ENCODE measurements around the gene NXN. TPM values are rescaled to one million over a fixed set of nuclear protein-coding genes. Genes with fewer than 3 reads are reported as not detected.
"Not testable (repeated sequence)": the region's sequence is repeated elsewhere in the genome, so short reads cannot be mapped to it uniquely, and the experiment has no call there.

NXN gene
- total RNA-seq, 1 experiment from 2014 or later = 20.8 TPM

DNA sequence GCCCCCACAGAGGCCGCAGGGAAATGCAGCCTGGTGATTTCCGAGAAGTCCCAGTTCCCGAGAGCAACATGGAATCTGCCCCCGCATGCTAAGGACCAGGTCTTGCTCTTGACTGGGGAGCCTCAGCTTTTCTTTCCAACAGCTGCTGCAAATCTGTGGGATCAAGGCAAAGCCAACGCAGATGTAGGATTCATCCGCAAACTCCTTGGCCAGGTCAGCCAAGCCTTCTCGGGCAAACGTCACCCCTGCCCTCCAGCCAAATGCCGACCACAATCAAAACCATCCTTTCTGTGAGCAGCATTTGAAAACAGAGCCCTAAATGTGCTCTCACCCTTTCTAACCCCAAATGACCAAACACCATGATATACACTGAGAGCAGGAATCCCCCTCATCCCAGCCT, 143.4 kb downstream of the NXN start:
- BruUV-seq (replicated peaks) = no TSS peak
- TF ChIP-seq CTCF (conservative IDR thresholded peaks at IDR 0.05; ENCODE audit: low read depth, low read length) (no peak), EZH2phosphoT487 (IDR thresholded peaks at IDR 0.05; ENCODE audit: borderline replicate concordance, low read length) (no peak), EZH2 (IDR thresholded peaks at IDR 0.05; ENCODE audit: low read length, unreplicated experiment) (no peak)
- ChIA-PET CTCF (no interaction called here), POLR2A (ENCODE audit: unreplicated experiment) (no interaction called here)
- Histone ChIP-seq H2AFZ (ENCODE audit: low read length) (no peak overlapping the region), H3K79me2 (ENCODE audit: low read length) (no peaks in the 10 kb centered on the region), H4K20me1 (ENCODE audit: low read length) (no peaks in the 10 kb centered on the region), H3K27me3 (ENCODE audit: low read length) (no peaks in the 10 kb centered on the region), H3F3A (ENCODE audit: low read length, unreplicated experiment) (no peaks in the 10 kb centered on the region), H3K4me1 (ENCODE audit: insufficient read depth, low read length) (no peaks in the 10 kb centered on the region), H3K9me2 (replicated peaks; ENCODE audit: low read length) (no peaks in the 10 kb centered on the region), H3K9me3 (ENCODE audit: low read length) (no peaks in the 10 kb centered on the region), H3K4me3 (ENCODE audit: low read length) (no peak overlapping the region), H3K27ac (ENCODE audit: low read length) (no peak overlapping the region), H3K36me3 (ENCODE audit: low read depth, low read length) (no peaks in the 10 kb centered on the region), H3K9ac (ENCODE audit: low read length) (no peak overlapping the region), H3K4me2 (ENCODE audit: low read length) (no peak overlapping the region)
- intact Hi-C loops (cut with micrococcal nuclease) = no loop called here
- no peak for DNase-seq
- ATAC-seq = no peak

- CTCF ChIA-PET; intact Hi-C loops (cut with micrococcal nuclease); H3K27ac ChIP-seq (ENCODE audit: low read length); H3K9me3 ChIP-seq (ENCODE audit: low read length); H3K4me3 ChIP-seq (ENCODE audit: low read length); H3K79me2 ChIP-seq (ENCODE audit: low read length); H3K27me3 ChIP-seq (ENCODE audit: low read length); H3K4me1 ChIP-seq (ENCODE audit: insufficient read depth, low read length); H3K4me2 ChIP-seq (ENCODE audit: low read length); POLR2A ChIA-PET (ENCODE audit: unreplicated experiment); H3K36me3 ChIP-seq (ENCODE audit: low read depth, low read length); H2AFZ ChIP-seq (ENCODE audit: low read length); H3K9me2 ChIP-seq (replicated peaks; ENCODE audit: low read length); ATAC-seq; H3F3A ChIP-seq (ENCODE audit: low read length, unreplicated experiment); H4K20me1 ChIP-seq (ENCODE audit: low read length); BruUV-seq (replicated peaks); DNase-seq; H3K9ac ChIP-seq (ENCODE audit: low read length): not testable (repeated sequence)
These were observed 143.9 kb downstream of the NXN start for GRCh38 chr17:835721-836120.

GRCh38 chr17:835263-835662, 144.3 kb downstream of the NXN start:
- CTCF ChIA-PET = no interaction called here
- no peak for TF ChIP-seq EZH2 (IDR thresholded peaks at IDR 0.05; ENCODE audit: low read length, unreplicated experiment)
- TF ChIP-seq CTCF (conservative IDR thresholded peaks at IDR 0.05; ENCODE audit: low read depth, low read length) = no peak
- no peak for TF ChIP-seq EZH2phosphoT487 (IDR thresholded peaks at IDR 0.05; ENCODE audit: borderline replicate concordance, low read length)
- no TSS peak for BruUV-seq (replicated peaks)
- no peaks in the 10 kb centered on the region for H3K27me3 ChIP-seq (ENCODE audit: low read length)
- H3F3A ChIP-seq (ENCODE audit: low read length, unreplicated experiment) = no peaks in the 10 kb centered on the region
- no peak for ATAC-seq
- H3K9ac ChIP-seq (ENCODE audit: low read length) = no peak overlapping the region
- H3K4me3 ChIP-seq (ENCODE audit: low read length) = no peak overlapping the region
- no peak overlapping the region for H3K27ac ChIP-seq (ENCODE audit: low read length)
- no peak overlapping the region for H2AFZ ChIP-seq (ENCODE audit: low read length)
- H4K20me1 ChIP-seq (ENCODE audit: low read length) = no peaks in the 10 kb centered on the region
- peak; percentile 2 for DNase-seq
- POLR2A ChIA-PET (ENCODE audit: unreplicated experiment) = no interaction called here
- intact Hi-C loops (cut with micrococcal nuclease) = no loop called here
- no peaks in the 10 kb centered on the region for H3K36me3 ChIP-seq (ENCODE audit: low read depth, low read length)
- no peaks in the 10 kb centered on the region for H3K9me2 ChIP-seq (replicated peaks; ENCODE audit: low read length)
- no peak overlapping the region for H3K4me2 ChIP-seq (ENCODE audit: low read length)
- H3K79me2 ChIP-seq (ENCODE audit: low read length) = no peaks in the 10 kb centered on the region
- H3K9me3 ChIP-seq (ENCODE audit: low read length) = no peaks in the 10 kb centered on the region
- no peaks in the 10 kb centered on the region for H3K4me1 ChIP-seq (ENCODE audit: insufficient read depth, low read length)
